NCI-H2107 treated with DMSO at 0.1 percent for 48 hours (cell line): ENCODE data around the gene GPR160.
"Not testable (repeated sequence)": the region's sequence is repeated elsewhere in the genome, so short reads cannot be mapped to it uniquely, and the experiment has no call there.

Source experiments
- DNase-seq: peaks from one replicate; lab custom pipeline; 2025; ENCODE audit not compliant: unreplicated experiment; lab: John Stamatoyannopoulos, UW

GPR160 gene, protein sequence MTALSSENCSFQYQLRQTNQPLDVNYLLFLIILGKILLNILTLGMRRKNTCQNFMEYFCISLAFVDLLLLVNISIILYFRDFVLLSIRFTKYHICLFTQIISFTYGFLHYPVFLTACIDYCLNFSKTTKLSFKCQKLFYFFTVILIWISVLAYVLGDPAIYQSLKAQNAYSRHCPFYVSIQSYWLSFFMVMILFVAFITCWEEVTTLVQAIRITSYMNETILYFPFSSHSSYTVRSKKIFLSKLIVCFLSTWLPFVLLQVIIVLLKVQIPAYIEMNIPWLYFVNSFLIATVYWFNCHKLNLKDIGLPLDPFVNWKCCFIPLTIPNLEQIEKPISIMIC

DNA sequence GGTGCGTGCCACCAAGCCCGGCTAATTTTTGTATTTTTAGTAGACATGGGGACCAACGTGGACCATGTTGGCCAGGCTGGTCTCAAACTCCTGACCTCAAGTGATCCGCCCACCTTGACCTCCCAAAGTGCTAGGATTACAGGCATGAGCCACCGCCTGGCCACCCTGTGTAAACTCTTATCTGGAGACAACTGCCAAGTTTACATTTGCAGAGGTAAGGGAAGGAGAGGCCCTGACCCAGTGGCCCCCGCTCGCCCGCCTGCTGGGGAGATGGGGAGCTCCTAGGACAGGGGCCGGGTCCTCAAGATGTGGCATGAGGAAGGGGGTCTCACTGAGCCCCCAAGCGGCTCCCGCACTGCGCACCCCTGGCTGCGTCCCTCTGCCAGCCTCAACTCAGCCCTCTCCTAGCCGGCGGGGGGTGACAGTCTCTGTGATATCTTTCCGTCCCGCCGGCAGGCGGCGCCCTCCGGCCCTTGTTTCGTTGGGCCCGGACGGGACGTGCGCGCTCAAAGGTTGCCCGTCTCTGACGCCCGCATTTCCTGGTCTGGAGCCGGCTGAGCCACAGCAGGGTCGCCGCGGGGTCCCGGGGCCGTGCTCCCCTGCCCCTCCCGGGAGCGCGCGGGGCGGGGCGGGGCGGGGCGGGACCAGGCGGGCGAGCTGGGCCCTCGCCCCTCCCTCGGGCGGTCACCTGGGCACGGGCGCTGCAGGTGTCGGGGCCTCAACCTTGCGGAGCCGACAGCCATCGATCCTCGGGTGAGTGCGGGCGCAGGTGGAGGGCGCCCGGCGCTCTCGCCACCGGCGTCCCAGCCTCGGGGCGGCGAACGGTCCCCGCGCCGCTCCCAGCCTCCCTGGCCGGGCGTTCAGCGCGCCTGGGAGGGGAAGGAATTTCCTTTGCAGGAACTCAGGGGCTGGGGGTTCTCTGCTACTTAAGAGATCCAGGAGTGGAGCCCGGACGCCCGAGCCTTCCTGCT is at the start of gene GPR160:
GPR160 (plus strand) TSS at position 533 of the 971 bp plus-strand sequence. CDS start 45,978 bp downstream, outside the sequence.
- DNase-seq = peak; percentile 70

GRCh38 chr3:169990431-169990830 is 47.4 kb upstream of the GPR160 start:
- no peak for DNase-seq

DNA sequence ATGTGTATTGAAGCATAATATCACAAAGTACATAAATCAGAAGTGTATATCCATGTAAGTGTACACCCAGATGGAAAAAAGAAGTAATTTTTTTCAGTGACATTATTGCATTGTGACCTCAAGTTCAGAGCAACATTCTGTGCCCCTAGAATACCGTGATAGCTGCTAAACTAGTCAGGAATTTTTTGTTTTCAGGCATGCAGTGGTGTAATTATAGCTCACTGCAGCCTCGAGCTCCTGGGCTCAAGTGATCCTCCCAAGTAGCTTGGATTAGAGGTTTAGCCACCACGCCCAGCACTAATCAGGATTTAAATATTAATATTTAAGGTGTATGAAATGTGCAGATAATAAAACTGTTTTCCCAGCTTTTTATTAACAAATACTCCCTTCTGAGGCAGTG is 45.6 kb upstream of the GPR160 start:
- no peak for DNase-seq

- DNase-seq = no peak
These were observed 45.0 kb upstream of the GPR160 start for GRCh38 chr3:169992781-169993180.

DNA sequence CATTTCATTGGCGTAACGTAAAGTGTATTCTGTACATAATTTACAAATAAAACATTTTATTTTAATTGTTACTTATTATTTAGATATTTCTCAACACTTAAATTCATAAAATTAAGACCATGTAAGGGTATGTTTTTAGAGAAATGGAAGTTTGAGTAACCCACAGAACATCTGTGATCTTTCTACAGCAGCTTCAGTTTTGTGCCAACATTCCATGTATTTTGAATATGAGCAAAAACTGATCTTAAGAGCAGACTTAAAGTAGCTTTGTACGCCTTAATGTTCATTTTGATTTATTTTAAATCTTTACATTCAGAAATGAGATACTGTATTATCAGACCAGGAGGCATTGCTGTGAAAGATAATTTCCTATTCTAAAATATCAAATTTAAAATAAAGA is 44.0 kb upstream of the GPR160 start:
- DNase-seq = no peak

- no peak for DNase-seq
These were observed 41.7 kb upstream of the GPR160 start for GRCh38 chr3:169996063-169996462.

DNA sequence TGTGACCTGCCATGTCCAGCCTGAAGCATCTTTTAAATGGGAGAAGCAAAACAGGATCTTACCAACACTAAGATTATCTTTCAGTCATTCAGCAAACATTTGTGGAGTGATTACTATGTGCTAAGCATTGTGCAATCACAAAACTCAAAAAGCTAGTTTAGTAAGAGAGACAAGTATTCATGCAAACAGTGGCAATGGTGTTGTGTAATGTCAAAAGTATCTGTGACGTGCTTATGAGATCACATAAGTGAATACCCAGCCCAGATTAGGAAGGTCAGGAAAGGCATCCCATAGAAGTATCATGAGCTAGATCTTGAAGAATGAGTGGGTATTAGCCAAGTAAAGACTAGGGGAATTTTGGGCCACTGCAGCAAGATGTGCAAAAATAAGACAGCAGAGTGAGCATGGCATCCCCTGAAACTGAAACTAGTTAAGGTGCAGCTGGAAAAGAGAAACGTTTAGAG is 39.1 kb upstream of the GPR160 start:
- no peak for DNase-seq

- DNase-seq = no peak
These were observed 38.4 kb upstream of the GPR160 start for GRCh38 chr3:169999433-169999832.

- DNase-seq = no peak
These were observed 37.7 kb upstream of the GPR160 start for GRCh38 chr3:170000051-170000450.

- no peak for DNase-seq
These were observed 35.6 kb upstream of the GPR160 start for GRCh38 chr3:170002231-170002630.

DNA sequence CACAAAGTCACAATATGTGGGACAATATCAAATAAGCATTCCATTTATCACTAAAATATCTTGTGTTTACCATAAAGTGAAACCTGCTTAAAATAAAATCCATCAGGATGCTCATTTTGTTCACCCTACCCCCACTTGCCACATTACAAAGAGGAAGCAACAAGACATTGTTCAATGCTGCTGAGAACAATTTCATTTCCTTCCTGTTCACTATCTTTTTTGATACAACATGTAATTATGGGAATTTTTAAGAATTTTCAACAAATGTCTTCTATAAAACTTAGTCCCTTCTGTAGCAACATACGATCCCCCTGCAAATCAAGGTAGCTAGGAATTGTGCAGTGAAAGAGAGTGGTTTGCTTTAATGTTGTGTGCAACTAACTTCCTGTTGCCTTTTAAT is 34.9 kb upstream of the GPR160 start:
- no peak for DNase-seq

DNA sequence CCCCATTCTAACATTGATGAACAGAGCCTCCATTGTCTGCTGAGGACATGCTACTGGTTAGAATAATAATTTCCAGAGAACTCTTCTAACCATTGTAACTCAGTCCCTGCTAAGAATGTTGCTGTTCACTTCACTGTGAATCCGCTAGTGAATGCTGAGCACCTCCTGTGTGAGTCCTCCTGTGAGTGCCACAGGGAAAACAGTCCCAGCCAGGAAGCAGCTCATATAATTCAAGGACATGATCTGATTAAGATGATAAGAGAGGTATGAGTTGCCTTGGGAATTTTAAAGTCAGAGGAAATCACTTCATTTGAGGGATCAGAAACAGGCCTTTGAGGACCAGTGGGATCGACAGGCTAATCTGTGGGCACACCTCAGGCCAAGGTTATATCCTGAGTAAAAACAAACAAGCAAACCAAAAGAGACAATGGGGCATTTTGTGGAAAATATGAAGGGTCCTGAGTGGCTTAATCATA is 33.9 kb upstream of the GPR160 start:
- DNase-seq = no peak

DNA sequence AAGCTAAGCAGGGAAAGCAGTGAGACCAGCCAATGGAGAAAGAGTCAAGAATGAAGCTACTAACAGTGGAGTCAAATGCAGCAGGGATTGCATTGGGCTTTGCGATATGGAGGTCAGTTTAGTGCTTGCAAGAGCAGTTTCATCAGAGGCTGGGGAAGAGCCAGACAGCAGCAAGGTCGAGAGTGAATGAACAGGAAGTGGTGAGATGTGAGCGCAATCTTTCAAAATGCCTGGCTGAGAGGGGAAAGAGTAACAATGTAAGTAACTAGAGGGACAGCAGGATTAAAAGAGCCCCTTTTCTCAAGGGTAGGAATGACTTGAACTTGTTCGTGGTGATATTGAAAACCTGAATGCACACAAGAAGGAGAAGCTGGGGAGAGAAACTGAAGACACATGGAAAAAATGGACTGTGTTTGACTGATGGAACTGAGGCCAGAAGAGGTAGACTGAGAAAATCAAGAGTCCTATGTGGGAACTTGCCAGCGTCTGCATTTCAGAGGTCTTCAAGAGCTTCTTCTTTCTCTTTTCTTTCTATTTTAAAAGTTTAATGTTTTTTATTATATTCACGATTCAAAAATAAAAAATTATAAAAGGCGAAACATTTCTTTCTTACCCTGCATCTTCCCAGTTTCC is 30.6 kb upstream of the GPR160 start:
- no peak for DNase-seq

- no peak for DNase-seq
These were observed 27.3 kb upstream of the GPR160 start for GRCh38 chr3:170010498-170010897.

DNA sequence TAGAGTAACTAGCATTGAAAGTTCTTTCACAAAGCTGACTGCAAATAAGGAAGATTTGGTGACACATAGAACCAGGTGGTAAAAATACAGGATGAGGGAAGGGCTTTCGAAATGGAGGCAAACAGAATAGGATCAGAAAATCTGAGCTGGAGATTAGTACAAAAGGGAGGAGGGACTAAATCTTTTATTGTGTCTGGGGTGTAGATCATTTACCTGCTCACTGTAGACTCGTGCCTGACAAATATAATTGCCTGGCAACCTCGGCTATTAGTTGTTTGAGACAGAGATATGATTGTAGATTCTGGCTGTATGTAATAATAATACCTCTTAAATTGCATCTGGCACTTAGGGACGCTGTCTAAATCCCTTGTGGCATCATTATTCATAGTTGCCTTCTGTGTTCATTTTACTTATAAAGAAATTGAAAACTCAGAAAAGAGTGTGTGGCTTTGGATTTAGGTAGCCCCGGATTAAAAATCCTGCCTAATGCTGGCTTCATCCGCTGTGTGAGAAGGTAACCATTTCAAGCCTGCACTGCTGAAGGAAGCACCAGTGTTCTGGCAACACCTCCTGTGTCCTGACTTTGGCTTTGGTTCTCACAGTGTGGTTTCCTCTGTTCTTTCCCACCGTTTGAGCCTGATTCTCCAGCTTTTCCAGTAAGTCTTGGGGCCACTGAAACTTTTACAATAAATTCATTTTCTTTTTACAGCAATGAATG is 25.0 kb upstream of the GPR160 start:
- DNase-seq = peak; percentile 73

GRCh38 chr3:170016057-170016456 is 21.7 kb upstream of the GPR160 start:
- no peak for DNase-seq

DNA sequence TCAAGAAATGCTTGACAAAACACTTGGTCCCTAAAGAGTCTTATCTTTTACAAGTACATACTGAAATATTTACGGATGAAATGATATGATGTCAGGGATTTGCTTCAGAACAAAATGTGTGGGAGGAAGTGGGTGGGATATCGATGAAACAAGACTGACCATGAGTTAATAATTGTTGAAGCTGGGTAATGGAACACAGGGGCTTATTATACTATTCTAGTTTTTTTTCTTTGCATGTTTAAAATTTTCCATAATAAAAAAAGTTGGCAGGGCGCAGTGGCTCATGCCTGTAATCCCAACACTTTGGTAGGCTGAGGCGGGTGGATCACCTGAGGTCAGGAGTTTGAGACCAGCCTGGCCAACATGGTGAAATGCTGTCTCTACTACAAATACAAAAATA is 18.5 kb upstream of the GPR160 start:
- DNase-seq = not testable (repeated sequence)

DNA sequence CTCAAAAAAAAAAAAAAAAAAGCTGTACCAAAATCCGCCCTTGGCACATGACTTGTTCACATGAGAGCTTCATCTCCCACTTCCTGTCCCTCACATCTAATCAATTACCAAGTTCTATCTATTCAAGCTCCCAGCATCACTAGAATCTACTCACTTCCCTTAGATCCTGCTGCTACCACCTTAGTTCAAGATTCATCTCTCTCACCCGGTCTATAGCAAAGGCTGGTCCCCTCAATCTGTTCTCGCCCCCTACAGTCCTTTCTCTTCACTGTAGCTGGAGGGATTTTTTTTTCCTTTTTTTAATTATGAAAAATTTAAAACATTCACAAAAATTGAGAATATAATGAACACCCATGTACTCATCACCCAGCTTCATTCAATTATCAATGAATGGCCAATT is 16.7 kb upstream of the GPR160 start:
- no peak for DNase-seq

- no peak for DNase-seq
These were observed 15.5 kb upstream of the GPR160 start for GRCh38 chr3:170022336-170022735.

DNA sequence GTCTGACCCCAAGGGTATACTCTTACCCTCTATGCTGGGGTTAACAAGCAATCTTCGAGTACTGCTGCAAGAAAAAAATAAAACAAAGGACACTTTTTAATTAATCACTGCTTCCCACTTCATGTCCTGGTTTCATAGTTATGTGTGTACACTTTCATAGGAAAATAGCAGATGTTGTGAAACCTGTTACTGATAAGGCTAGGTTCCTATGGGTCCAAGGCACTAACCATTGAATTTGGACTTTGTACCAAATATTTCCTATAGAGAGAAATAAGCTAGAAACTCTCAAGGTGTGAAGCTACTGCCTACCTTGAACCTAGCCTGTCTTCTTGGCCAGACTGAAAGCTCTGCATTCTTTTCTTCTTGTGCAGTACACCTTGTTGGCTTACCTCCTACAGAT is 14.6 kb upstream of the GPR160 start:
- DNase-seq = no peak

GRCh38 chr3:170024581-170024980 is 13.2 kb upstream of the GPR160 start:
- no peak for DNase-seq
